HK-2 (cell line): Measurements from ENCODE around the gene TMEM40.
"Not testable (repeated sequence)": the region's sequence is repeated elsewhere in the genome, so short reads cannot be mapped to it uniquely, and the experiment has no call there.

Source experiments
- DNase-seq: peaks from one replicate; pipeline ENCODE4 v3.0.0-alpha.2; 2018; ENCODE audit not compliant: unreplicated experiment

The TMEM40 gene

GRCh38 chr3:12719541-12719940 is 39.5 kb downstream of the TMEM40 start:
- no peak for DNase-seq

- DNase-seq: no peak
Observed at GRCh38 chr3:12716605-12717151, 42.4 kb downstream of the TMEM40 start.

GRCh38 chr3:12714278-12714677 is 44.8 kb downstream of the TMEM40 start:
- no peak for DNase-seq

GRCh38 chr3:12710062-12710461 is 49.0 kb downstream of the TMEM40 start:
- no peak for DNase-seq

GRCh38 chr3:12709334-12709733 is 49.7 kb downstream of the TMEM40 start:
- DNase-seq: no peak

- peak; percentile 31 for DNase-seq
Observed at GRCh38 chr3:12708584-12709192, 50.4 kb downstream of the TMEM40 start.

- no peak for DNase-seq
Observed at GRCh38 chr3:12707449-12707848, 51.6 kb downstream of the TMEM40 start.

GRCh38 chr3:12706504-12707253 is 52.4 kb downstream of the TMEM40 start:
- DNase-seq: peak; percentile 39

GRCh38 chr3:12705981-12706380 is 53.1 kb downstream of the TMEM40 start:
- no peak for DNase-seq

GRCh38 chr3:12705374-12705926 is 53.6 kb downstream of the TMEM40 start:
- no peak for DNase-seq

- no peak for DNase-seq
Observed at GRCh38 chr3:12702501-12702900, 56.6 kb downstream of the TMEM40 start.

- DNase-seq: not testable (repeated sequence)
Observed at GRCh38 chr3:12701601-12702000, 57.5 kb downstream of the TMEM40 start.

- DNase-seq: no peak
Observed at GRCh38 chr3:12700800-12701199, 58.3 kb downstream of the TMEM40 start.

- no peak for DNase-seq
Observed at GRCh38 chr3:12695916-12696315, 63.1 kb downstream of the TMEM40 start.

GRCh38 chr3:12695112-12695511 is 63.9 kb downstream of the TMEM40 start:
- no peak for DNase-seq

GRCh38 chr3:12692444-12692843 is 66.6 kb downstream of the TMEM40 start:
- DNase-seq: no peak

GRCh38 chr3:12689997-12690711 is 68.9 kb downstream of the TMEM40 start:
- DNase-seq: no peak

- DNase-seq: no peak
Observed at GRCh38 chr3:12687948-12688347, 71.1 kb downstream of the TMEM40 start.

GRCh38 chr3:12686096-12686495 is 73.0 kb downstream of the TMEM40 start:
- no peak for DNase-seq
